Mesodermal cell (in vitro differentiated cells): Measurements from ENCODE around the gene LRBA.

Source experiments
- H3K27ac ChIP-seq: 2 replicates; pipeline ENCODE4 v1.7.0; 2013; ENCODE audit warnings: mild to moderate bottlenecking, low read depth, low read length, moderate library complexity; ENCODE audit not compliant: severe bottlenecking
- H3K36me3 ChIP-seq: 2 replicates; pipeline ENCODE4 v1.7.1; 2013; ENCODE audit warnings: mild to moderate bottlenecking, low read length, moderate library complexity; ENCODE audit not compliant: control insufficient read depth, insufficient read depth
- H3K4me1 ChIP-seq: one replicate; pipeline ENCODE4 v1.7.1; 2013; ENCODE audit warnings: mild to moderate bottlenecking, low read length; ENCODE audit not compliant: insufficient read depth, control insufficient read depth, poor library complexity, severe bottlenecking
- H3K4me3 ChIP-seq: 2 replicates; pipeline ENCODE4 v1.7.0; 2013; ENCODE audit warnings: low read length, control low read depth, mild to moderate bottlenecking; ENCODE audit not compliant: insufficient read depth, poor library complexity, severe bottlenecking; ENCODE audit errors: extremely low read depth
- H3K9me3 ChIP-seq: 2 replicates; pipeline ENCODE4 v1.7.1; 2013; ENCODE audit warnings: mild to moderate bottlenecking, low read length, moderate library complexity; ENCODE audit not compliant: control insufficient read depth
- WGBS, 2 experiments: methylation state at CpG; one replicate each; pipeline ENCODE4 v1.1.5; 2013; ENCODE audit warnings: missing lambda C conversion rate in 2 of 2; ENCODE audit not compliant: insufficient coverage in 2 of 2; 5-methylcytosine and 5-hydroxymethylcytosine counted together

The LRBA gene

GRCh38 chr4:150647008-150647407 lies 368.1 kb downstream of the LRBA start:
- Histone ChIP-seq H3K36me3 (no peaks in the 10 kb centered on the region), H3K4me3 (no peak overlapping the region), H3K9me3 (no peaks in the 10 kb centered on the region), H3K27ac (no peak overlapping the region), H3K4me1 (no peaks in the 10 kb centered on the region)
- WGBS, 2 experiments, result no CpG with 5 or more reads among the region's 1 CpG

GRCh38 chr4:150641612-150642011 lies 373.5 kb downstream of the LRBA start:
- no peaks in the 10 kb centered on the region for H3K36me3 ChIP-seq

GRCh38 chr4:150632639-150633038 lies 382.4 kb downstream of the LRBA start:
- Histone ChIP-seq H3K36me3 (no peaks in the 10 kb centered on the region), H3K27ac (no peak overlapping the region), H3K4me1 (no peaks in the 10 kb centered on the region), H3K9me3 (no peaks in the 10 kb centered on the region), H3K4me3 (no peak overlapping the region)

More at GRCh38 chr4:150641612-150642011, 373.5 kb downstream of the LRBA start:
- Histone ChIP-seq H3K27ac (no peak overlapping the region), H3K4me3 (no peak overlapping the region), H3K9me3 (no peaks in the 10 kb centered on the region), H3K4me1 (no peaks in the 10 kb centered on the region)

GRCh38 chr4:150628073-150628472 lies 387.0 kb downstream of the LRBA start:
- WGBS, 2 experiments, result no CpG with 5 or more reads among the region's 2 CpGs
- H3K4me1 ChIP-seq, result no peaks in the 10 kb centered on the region

GRCh38 chr4:150625033-150625432 lies 390.1 kb downstream of the LRBA start:
- WGBS, 2 experiments, result no CpG with 5 or more reads among the region's 2 CpGs
- no peak overlapping the region for H3K27ac ChIP-seq
- no peaks in the 10 kb centered on the region for H3K4me1 ChIP-seq
- no peaks in the 10 kb centered on the region for H3K9me3 ChIP-seq
- no peaks in the 10 kb centered on the region for H3K36me3 ChIP-seq
- H3K4me3 ChIP-seq, result no peak overlapping the region

More at GRCh38 chr4:150628073-150628472, 387.0 kb downstream of the LRBA start:
- no peaks in the 10 kb centered on the region for H3K36me3 ChIP-seq
- no peaks in the 10 kb centered on the region for H3K9me3 ChIP-seq
- H3K4me3 ChIP-seq, result no peak overlapping the region
- no peak overlapping the region for H3K27ac ChIP-seq

- H3K27ac ChIP-seq, result no peak overlapping the region
- no CpG with 5 or more reads among the region's 1 CpG for WGBS, 2 experiments
- H3K4me3 ChIP-seq, result no peak overlapping the region
- no peaks in the 10 kb centered on the region for H3K4me1 ChIP-seq
- no peaks in the 10 kb centered on the region for H3K36me3 ChIP-seq
- H3K9me3 ChIP-seq, result no peaks in the 10 kb centered on the region
These were observed 391.0 kb downstream of the LRBA start for GRCh38 chr4:150624055-150624454.

GRCh38 chr4:150619042-150619441 lies 396.0 kb downstream of the LRBA start:
- WGBS, 2 experiments, result 100% methylated on average over 1 of the region's 1 CpG; no CpG with 5 or more reads in 1 of the 2 experiments
- no peaks in the 10 kb centered on the region for H3K4me1 ChIP-seq
- H3K36me3 ChIP-seq, result no peaks in the 10 kb centered on the region
- H3K27ac ChIP-seq, result no peak overlapping the region
- no peaks in the 10 kb centered on the region for H3K9me3 ChIP-seq
- no peak overlapping the region for H3K4me3 ChIP-seq

- no peaks in the 10 kb centered on the region for H3K4me1 ChIP-seq
- no peaks in the 10 kb centered on the region for H3K9me3 ChIP-seq
- no peak overlapping the region for H3K4me3 ChIP-seq
- H3K36me3 ChIP-seq, result no peaks in the 10 kb centered on the region
- H3K27ac ChIP-seq, result no peak overlapping the region
- 100% methylated on average over 2 of the region's 3 CpGs for WGBS, 2 experiments
These were observed 406.0 kb downstream of the LRBA start for GRCh38 chr4:150609131-150609530.

- WGBS, 2 experiments, result 92 to 96% methylated on average over 4 of the region's 5 CpGs
- Histone ChIP-seq H3K36me3 (no peaks in the 10 kb centered on the region), H3K9me3 (no peaks in the 10 kb centered on the region), H3K27ac (no peak overlapping the region), H3K4me1 (no peaks in the 10 kb centered on the region), H3K4me3 (no peak overlapping the region)
These were observed 414.2 kb downstream of the LRBA start for GRCh38 chr4:150600812-150601445.

GRCh38 chr4:150599547-150599946 lies 415.5 kb downstream of the LRBA start:
- no peak overlapping the region for H3K27ac ChIP-seq
- WGBS, 2 experiments, result no CpG with 5 or more reads among the region's 1 CpG
- H3K36me3 ChIP-seq, result no peaks in the 10 kb centered on the region

GRCh38 chr4:150598909-150599308 lies 416.2 kb downstream of the LRBA start:
- no peak overlapping the region for H3K4me3 ChIP-seq
- H3K4me1 ChIP-seq, result no peaks in the 10 kb centered on the region
- H3K27ac ChIP-seq, result no peak overlapping the region
- no peaks in the 10 kb centered on the region for H3K36me3 ChIP-seq
- H3K9me3 ChIP-seq, result no peaks in the 10 kb centered on the region
- WGBS, 2 experiments, result 92 to 95% methylated on average over 12 of the region's 12 CpGs

More at GRCh38 chr4:150599547-150599946, 415.5 kb downstream of the LRBA start:
- Histone ChIP-seq H3K4me3 (no peak overlapping the region), H3K4me1 (no peaks in the 10 kb centered on the region), H3K9me3 (no peaks in the 10 kb centered on the region)
